Midbrain (tissue), 1 donor: Measurements from ENCODE around the gene PTPRU.

Source experiments
- DNase-seq: peaks from one replicate; lab custom pipeline; 2025; lab: John Stamatoyannopoulos, UW

Gene PTPRU

GRCh38 chr1:29364101-29364678 lies 127.9 kb downstream of the PTPRU start:
- no peak for DNase-seq

GRCh38 chr1:29365906-29366670 lies 129.8 kb downstream of the PTPRU start:
- no peak for DNase-seq

- no peak for DNase-seq
Measured at GRCh38 chr1:29368936-29369932, 132.9 kb downstream of the PTPRU start.

GRCh38 chr1:29370067-29370466 lies 133.7 kb downstream of the PTPRU start:
- DNase-seq, result no peak

- DNase-seq, result no peak
Measured at GRCh38 chr1:29371332-29371731, 135.0 kb downstream of the PTPRU start.

GRCh38 chr1:29372108-29372507 lies 135.8 kb downstream of the PTPRU start:
- no peak for DNase-seq
